D721Med (cell line): Measurements from ENCODE around the gene FRMD8.

ENCODE experiments used
- DNase-seq: peaks from one replicate; pipeline ENCODE4 v3.0.0; 2011; ENCODE audit warnings: low spot score; ENCODE audit not compliant: insufficient read length
- FAIRE-seq: peaks from 2 replicates; lab custom pipeline; 2011; peaks lifted over from hg19 to GRCh38; lab: Jason Lieb, UNC
- CTCF ChIP-seq: IDR thresholded peaks from 2 replicates; pipeline ENCODE4 v1.5.1; 2012; ENCODE audit warnings: mild to moderate bottlenecking, control low read depth; ENCODE audit not compliant: insufficient read depth; ENCODE audit errors: missing control alignments

The FRMD8 gene

DNA sequence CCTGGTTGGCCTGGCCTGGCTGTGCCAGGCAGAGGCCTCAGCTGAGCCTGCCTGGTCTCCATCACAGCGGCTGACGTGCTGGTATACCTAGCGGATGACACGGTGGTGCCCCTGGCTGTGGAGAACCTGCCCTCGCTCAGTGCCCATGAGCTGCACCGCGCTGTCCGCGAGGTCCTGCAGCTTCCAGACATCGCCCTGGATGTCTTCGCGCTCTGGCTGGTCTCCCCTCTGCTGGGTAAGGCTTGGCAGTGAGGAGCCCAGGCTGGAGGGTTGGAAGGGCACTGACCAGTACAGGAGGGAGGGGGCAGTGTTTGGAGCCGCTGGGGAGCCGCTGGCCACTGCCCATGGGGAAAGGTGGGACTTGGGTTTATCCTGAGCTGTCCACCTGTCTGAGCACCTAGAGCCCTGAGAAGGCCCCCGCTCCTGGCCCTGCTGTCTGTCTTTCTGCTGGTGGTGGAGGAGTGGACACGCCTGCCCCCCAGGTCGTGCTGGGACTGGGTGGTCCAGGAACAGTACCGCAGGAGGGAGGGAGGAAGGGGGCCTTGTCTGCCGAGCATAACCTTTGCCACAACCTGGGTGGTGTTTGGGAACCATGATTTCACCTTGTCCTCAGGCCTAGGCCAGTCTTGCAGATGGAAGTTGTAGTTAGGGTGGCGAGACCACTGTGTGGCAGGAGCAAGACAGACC, 3.0 kb downstream of the FRMD8 start:
- TF ChIP-seq CTCF: no peak
- no peak for DNase-seq

GRCh38 chr11:65390099-65390941, 3.9 kb downstream of the FRMD8 start:
- TF ChIP-seq CTCF: no peak
- DNase-seq (no peak), FAIRE-seq (no peak)

More for the DNA sequence above, 3.0 kb downstream of the FRMD8 start:
- no peak for FAIRE-seq

GRCh38 chr11:65390996-65391395, 4.6 kb downstream of the FRMD8 start:
- FAIRE-seq: no peak
- no peak for TF ChIP-seq CTCF
- no peak for DNase-seq

- TF ChIP-seq CTCF: no peak
- FAIRE-seq (no peak), DNase-seq (no peak)
These were observed 5.9 kb downstream of the FRMD8 start for GRCh38 chr11:65392186-65392829.

GRCh38 chr11:65392899-65393298, 6.5 kb downstream of the FRMD8 start:
- DNase-seq (no peak), FAIRE-seq (no peak)
- no peak for TF ChIP-seq CTCF

GRCh38 chr11:65393513-65394079, 7.2 kb downstream of the FRMD8 start:
- FAIRE-seq: no peak
- no peak for TF ChIP-seq CTCF
- no peak for DNase-seq
